ENCODE measurements around the gene P3H1. TPM values are rescaled to one million over a fixed set of nuclear protein-coding genes. Genes with fewer than 3 reads are reported as not detected.

P3H1 gene, protein sequence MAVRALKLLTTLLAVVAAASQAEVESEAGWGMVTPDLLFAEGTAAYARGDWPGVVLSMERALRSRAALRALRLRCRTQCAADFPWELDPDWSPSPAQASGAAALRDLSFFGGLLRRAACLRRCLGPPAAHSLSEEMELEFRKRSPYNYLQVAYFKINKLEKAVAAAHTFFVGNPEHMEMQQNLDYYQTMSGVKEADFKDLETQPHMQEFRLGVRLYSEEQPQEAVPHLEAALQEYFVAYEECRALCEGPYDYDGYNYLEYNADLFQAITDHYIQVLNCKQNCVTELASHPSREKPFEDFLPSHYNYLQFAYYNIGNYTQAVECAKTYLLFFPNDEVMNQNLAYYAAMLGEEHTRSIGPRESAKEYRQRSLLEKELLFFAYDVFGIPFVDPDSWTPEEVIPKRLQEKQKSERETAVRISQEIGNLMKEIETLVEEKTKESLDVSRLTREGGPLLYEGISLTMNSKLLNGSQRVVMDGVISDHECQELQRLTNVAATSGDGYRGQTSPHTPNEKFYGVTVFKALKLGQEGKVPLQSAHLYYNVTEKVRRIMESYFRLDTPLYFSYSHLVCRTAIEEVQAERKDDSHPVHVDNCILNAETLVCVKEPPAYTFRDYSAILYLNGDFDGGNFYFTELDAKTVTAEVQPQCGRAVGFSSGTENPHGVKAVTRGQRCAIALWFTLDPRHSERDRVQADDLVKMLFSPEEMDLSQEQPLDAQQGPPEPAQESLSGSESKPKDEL
- total RNA-seq = 101 and 159 TPM in 2 replicates

DNA sequence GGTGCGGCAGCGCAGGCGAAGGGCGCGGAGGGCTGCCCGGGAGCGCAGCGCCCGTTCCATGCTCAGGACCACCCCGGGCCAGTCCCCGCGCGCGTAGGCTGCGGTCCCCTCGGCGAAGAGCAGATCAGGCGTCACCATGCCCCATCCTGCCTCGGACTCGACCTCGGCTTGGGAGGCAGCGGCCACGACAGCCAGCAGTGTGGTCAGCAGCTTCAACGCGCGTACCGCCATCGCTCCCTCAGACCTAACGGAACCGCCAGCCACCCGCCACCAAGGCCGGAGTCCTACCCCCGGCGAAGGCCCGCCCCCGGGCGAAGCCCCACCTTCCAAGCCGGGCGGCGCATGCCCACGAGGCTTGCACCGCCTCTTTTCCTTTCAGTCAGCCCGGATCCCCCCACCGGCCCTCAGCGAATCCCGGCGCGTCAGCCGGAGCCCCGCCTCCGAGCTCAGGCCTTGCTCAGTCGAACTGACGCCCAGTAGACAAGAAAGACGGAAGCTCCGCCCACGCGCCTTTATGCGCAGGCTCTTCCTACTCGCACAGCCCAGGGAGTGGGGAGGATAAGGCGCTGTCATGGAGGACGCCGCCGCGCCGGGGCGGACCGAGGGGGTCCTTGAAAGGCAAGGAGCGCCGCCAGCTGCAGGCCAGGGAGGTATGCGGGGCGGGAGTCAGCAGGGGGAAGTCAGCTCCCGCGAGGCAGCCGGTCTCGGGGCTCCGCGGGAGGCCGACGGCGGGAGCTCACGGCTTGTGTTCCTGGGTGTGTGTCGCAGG, at the start of gene P3H1, which contains the start of gene C1orf50:
TSS of gene P3H1 (minus strand) at position 288 of the 769 bp plus-strand sequence. CDS start at position 231, 57 bp downstream.
TSS of gene C1orf50 (plus strand) at position 509 of the 769 bp plus-strand sequence. CDS start at position 572, 63 bp downstream.

GRCh38 chr1:42784946-42785693, 18.3 kb upstream of the P3H1 start, which contains the start of gene TMEM269:
Gene TMEM269, plus strand, starts transcription at chr1:42784991. Its CDS starts 4,903 bp downstream, at chr1:42789894.

GRCh38 chr1:42739753-42740700, 26.8 kb downstream of the P3H1 start, which contains the start of gene CLDN19:
Gene CLDN19, minus strand, starts transcription at chr1:42740236. Its CDS starts 173 bp downstream, at chr1:42740063.

Other genes with a start within 250 kb of the P3H1 start
- gene PPIH, start 108.6 kb downstream of the P3H1 start, total RNA-seq = 13.0 and 15.8 TPM in 2 replicates
- 180 and 621 TPM in 2 replicates for gene YBX1, start 84.6 kb downstream of the P3H1 start, total RNA-seq
- gene CLDN19, start 26.8 kb downstream of the P3H1 start, total RNA-seq = not detected in 2 replicates
- gene C1orf50, start 221 bp upstream of the P3H1 start, total RNA-seq = 3.1 and 3.9 TPM in 2 replicates
- gene TMEM269, start 18.0 kb upstream of the P3H1 start, total RNA-seq = 0.22 TPM in 1 of 2 replicates, not detected in the other
- gene ERMAP, start 50.1 kb upstream of the P3H1 start, total RNA-seq = 22.1 and 34.9 TPM in 2 replicates
- gene SVBP, start 50.4 kb upstream of the P3H1 start, total RNA-seq = 12.9 and 31.4 TPM in 2 replicates
- 6.4 and 11.4 TPM in 2 replicates for gene ZNF691, start 79.6 kb upstream of the P3H1 start, total RNA-seq
- gene SLC2A1, start 191.8 kb upstream of the P3H1 start, total RNA-seq = 1,223 and 1,458 TPM in 2 replicates